GM18519 (cell line): ENCODE measurements around the gene TMEM59L.
"Not testable (repeated sequence)": the region's sequence is repeated elsewhere in the genome, so short reads cannot be mapped to it uniquely, and the experiment has no call there.

ENCODE experiments used
- ATAC-seq: cut with Tn5 transposase; IDR thresholded peaks from one replicate; pipeline ENCODE4 v1.9.1; 2021; ENCODE audit warnings: mild to moderate bottlenecking, moderate library complexity; ENCODE audit not compliant: unreplicated experiment, low FRiP score

TMEM59L gene

DNA sequence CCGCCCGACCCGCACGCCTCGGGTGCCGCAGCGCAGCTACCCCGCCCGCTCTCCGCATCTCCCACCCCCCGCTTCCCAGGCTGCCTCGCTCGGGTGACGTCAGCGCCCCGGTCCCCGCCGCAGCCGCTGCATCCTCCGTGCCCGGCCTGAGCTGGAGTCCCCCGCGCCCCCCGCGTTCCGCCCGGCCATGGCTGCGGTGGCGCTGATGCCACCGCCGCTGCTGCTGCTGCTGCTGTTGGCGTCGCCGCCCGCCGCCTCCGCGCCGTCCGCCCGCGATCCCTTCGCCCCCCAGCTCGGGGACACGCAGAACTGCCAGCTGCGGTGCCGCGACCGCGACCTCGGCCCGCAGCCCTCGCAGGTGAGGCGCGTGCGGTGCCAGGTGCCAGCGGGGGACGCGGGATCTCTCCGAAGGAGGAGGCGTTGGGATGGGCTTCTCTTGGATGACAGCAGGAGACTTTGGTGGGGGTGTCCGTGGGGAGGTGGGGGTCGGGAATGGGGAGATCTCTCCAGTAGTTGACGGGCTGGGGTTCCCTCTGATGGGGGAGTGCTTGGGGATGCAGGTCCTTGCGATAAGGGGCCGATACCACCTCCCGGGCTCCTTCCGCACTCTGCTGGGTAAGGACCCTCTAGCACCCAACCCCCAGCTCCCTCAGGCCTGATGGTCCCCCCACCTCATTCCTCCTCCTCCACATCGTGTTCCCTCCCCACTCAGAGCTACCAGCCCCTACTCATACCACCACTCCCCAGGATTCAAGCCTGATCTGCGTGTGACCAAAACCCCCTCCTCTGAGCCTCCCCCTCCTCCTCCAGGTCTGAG lies at the start of gene TMEM59L:
Gene TMEM59L (plus strand): TSS at position 99 of the 817 bp plus-strand sequence. CDS start 89 bp downstream, at position 188.
- no peak for ATAC-seq

DNA sequence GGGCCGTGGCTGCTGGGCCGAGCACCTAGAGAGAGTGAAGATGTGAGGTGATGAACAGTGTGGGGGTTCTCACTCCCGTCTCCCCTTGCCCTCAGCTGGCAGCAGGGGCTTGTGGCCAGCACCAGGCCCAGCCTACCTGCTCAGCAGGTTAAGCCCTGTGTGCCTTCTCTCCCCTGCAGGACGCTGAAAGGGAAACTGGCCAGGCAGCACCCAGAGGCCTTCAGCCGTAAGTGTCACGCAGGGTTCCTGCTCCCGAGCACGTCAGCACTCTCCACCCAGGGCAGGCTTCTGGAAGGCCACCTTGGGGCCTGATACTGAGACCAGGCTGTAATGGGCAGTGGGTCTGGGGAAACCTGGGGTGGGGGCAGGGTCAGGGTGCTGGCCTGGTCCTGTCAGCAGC lies 45.7 kb upstream of the TMEM59L start:
- ATAC-seq = no peak

DNA sequence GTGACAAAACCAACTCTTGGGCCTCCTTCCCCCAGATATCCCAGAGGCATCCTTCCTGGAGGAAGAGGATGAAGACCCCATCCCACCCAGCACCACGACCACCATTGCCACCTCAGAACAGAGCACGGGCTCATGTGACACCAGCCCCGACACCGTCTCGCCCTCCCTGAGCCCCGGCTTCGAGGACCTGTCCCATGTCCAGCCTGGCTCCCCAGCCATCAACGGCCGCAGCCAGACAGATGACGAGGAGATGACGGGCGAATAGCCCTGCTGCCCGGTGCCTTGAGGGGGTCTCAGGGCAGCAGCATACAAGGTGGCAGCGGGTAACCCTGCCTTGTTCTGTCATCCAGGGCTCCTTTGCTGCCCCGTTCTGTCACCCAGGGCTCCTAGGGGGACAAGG lies 44.3 kb upstream of the TMEM59L start:
- no peak for ATAC-seq

DNA sequence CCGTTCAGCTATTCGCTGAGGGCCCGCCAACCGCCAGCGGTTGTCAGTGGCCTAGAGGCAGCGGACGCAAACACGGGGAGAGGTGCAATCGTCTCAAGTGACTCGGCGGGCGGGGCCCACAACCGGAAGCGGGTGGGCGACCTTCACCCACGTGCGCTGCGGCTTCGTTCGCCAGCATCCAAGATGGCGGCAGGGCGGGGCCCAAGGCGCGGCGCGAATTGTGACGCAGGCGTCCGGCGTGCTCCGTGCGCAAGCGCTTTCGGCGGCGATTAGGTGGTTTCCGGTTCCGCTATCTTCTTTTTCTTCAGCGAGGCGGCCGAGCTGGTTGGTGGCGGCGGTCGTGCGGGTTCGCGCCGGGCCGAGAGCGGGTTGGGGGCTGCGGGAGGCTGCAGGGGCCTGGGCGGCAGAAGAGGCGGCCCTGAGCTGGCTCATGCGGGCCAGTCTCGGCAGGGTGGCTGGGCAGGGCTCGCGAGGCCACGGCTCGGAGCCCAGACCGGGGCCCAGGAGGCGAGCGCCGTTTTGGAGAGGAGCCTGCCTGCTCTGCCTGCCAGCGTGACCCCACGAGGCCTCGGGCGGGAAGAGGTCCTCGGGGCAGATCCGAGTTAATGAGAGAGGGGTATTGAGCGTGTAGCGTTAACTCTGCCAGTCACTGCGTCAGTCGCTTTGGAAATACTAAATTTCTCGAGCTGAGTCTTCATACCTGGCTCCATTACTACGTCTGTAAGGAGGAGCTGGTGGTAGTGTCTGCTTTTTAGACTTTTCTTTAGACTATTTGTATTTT lies 40.9 kb upstream of the TMEM59L start, which contains the start of gene UBA52:
Gene UBA52 (plus strand): TSS at position 294 of the 781 bp plus-strand sequence. CDS start 1,444 bp downstream, outside the sequence.
- peak; percentile 81 for ATAC-seq

DNA sequence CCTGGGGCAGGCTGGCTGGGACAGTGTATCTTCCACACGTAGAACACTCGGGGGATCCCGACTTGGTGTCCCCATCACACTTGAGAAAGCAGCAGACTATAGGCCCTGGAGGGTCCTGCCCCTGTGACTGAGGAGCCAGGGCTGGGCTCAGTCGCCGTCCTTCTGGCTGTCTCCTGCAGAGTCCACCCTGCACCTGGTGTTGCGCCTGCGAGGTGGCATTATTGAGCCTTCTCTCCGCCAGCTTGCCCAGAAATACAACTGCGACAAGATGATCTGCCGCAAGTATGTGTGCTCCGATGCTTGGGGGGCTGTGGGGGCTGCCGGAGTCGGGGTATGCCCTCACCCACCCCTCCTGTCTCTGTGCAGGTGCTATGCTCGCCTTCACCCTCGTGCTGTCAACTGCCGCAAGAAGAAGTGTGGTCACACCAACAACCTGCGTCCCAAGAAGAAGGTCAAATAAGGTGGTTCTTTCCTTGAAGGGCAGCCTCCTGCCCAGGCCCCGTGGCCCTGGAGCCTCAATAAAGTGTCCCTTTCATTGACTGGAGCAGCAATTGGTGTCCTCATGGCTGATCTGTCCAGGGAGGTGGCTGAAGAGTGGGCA lies 37.9 kb upstream of the TMEM59L start:
- ATAC-seq = no peak

DNA sequence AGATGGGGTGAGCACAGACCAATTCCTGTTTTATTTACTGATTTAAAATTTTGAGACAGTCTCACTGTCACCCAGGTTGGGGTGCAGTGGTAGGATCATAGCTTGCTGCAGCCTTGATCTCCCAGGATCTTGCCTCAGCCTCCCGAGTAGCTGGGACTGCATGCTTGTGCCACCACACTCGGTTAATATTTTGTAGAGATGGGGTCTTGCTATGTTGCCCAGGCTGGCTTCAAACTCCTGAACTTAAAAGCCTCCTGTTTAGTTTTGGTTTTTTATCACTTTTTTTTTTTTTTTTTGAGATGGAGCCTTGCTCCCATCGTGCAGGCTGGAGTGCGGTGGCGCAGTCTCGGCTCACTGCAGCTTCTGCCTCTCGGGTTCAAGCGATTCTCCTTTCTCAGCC lies 36.3 kb upstream of the TMEM59L start:
- ATAC-seq = no peak

DNA sequence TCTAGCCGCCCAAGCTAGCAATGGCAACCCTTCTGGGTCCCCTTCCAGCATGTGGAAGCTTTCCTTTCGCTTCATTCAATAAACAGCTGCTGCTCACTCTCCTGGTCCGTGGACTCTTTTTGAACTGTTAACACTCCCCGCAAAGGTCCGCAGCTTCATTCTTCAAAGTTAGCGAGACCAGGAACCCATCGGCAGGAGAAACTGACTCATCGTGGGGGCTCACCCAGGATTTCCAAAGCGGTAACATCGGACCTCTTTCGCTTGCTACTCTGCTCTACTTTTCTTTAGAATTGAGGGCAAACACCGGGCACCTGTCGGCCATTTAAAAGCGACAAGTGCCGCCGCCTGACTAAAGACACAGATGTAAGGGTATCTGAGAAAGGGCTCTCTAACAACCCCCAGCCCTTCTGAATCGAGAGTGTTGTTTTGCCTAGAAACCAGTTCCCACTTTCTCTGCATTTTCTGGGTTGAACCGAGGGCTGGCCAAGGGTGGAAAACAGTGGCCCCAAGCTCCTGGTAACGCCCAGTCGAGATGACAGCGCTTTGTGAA lies 35.2 kb upstream of the TMEM59L start:
- no peak for ATAC-seq

DNA sequence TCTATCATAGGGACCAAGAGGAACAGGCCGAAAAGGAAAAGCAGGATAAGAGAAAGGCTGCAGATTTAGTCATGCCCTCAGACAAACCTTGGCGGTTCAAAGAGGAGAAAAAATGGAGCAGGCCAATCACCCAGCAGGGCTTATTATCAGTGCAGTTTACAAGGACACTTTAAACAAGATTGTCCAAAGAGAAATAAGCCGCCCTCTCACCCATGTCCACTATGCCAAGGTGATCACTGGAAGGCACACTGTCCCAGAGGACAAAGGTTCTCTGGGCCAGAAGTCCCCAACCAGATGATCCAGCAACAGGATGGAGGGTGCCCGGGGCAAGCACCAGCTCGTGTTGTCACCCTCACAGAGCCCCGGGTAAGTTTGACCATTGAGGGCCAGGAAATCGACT lies 32.4 kb upstream of the TMEM59L start:
- no peak for ATAC-seq

DNA sequence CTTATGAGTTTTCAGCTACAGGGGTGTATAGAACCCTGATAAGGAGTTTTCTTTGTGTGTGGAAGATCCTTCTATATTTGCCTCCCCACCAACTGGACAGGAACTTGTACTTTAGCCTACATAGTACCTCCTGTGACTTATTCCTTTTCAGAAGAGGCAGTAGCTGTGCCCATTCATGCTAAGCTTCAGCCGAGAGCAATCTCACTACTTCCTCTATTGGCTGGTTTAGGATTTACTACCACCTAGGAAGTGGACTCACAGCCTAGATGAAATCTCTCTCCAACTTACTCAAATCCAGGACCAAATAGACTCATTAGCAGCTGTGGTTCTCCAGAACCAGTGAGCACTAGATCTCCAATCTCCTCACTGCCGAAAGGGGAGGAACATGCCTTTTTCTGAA lies 26.4 kb upstream of the TMEM59L start:
- no peak for ATAC-seq

DNA sequence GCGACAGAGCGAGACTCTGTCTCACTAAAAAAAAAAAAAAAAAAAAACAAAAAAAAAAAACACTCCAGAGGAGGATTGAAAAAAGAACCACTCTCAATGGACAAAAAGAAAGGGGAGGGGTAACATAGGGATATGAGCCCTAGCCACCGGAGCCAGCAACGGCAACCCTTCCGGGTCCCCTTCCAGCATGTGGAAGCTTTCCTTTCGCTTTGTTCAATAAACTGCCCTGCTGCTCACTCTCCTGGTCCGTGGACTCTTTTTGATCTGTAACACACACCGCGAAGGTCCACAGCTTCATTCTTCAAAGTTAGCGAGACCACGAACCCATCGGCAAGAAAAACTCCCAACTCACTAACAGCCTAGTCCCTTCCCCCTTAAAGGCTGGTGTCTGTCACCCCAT lies 25.1 kb upstream of the TMEM59L start:
- ATAC-seq = no peak

DNA sequence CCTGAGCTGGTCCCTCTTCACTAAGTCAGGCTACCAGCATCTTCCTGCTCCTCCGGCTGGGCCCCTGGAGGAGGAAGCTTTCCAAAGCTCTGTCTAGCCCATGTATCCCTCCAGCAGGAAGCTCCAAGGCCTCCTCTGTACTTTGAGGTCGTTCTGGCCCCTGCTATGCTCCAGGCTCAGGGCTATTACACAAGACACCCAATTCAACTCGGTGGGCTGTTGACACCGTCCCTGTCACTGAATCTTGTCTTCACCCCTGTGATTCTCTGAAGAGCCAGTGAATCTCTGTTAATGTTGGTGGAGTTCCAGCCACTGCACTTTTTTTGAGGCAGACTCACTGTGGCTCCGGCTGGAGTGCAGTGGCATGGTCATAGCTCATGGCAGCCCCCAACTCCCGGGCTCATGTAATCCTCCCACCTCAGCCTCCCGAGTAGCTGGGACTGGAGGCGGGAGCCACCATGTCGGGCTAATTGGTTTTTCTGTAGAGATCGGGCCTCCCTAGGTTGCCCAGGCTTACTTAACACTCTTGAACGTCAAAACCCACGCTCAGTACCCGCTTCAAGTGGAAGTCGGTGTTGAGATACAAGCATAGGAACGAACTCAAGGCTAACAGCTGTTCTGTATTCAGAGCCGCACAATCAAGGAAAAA lies 24.6 kb upstream of the TMEM59L start:
- no peak for ATAC-seq

DNA sequence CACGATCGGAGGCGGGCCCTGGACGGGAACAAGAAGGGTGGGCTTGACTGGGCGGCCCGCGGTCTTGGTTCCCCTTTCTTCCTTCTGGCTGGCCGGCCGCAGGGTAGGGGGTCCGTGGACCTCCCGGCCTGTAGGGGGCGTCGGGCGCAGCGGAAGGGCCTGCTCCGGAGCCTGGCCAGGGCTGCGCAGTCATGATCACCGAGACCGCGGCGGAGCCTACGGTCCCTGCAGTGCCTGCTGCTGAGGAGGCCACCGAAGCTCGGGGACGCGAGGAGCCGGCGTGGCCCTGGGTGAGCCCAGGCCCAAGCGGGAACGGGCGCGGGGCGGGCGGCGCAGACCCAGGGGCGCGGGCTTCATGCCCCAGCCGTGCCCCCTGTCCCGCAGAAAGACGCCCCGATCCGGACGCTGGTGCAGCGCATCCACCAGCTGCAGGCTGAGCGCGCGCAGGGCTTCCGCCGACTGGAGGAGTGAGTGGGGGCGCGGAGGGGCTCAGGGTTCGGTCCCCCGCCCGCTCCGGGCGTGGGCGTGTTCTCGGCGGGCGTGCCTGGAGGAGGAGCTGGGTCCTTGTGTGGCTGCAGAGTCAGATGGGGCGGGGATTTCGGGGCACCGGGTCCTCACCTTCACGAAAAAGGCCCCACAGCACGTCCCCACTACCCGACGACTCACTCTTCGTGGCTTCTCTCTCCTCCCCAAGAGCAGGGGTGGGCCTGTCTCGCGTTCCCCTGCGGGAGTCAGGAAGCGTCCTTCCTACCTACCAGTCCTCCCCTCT lies 23.9 kb upstream of the TMEM59L start, which contains the start of gene REX1BD:
Gene REX1BD (plus strand): TSS at position 188 of the 769 bp plus-strand sequence. CDS start 4 bp downstream, at position 192.
- ATAC-seq = peak; percentile 72

DNA sequence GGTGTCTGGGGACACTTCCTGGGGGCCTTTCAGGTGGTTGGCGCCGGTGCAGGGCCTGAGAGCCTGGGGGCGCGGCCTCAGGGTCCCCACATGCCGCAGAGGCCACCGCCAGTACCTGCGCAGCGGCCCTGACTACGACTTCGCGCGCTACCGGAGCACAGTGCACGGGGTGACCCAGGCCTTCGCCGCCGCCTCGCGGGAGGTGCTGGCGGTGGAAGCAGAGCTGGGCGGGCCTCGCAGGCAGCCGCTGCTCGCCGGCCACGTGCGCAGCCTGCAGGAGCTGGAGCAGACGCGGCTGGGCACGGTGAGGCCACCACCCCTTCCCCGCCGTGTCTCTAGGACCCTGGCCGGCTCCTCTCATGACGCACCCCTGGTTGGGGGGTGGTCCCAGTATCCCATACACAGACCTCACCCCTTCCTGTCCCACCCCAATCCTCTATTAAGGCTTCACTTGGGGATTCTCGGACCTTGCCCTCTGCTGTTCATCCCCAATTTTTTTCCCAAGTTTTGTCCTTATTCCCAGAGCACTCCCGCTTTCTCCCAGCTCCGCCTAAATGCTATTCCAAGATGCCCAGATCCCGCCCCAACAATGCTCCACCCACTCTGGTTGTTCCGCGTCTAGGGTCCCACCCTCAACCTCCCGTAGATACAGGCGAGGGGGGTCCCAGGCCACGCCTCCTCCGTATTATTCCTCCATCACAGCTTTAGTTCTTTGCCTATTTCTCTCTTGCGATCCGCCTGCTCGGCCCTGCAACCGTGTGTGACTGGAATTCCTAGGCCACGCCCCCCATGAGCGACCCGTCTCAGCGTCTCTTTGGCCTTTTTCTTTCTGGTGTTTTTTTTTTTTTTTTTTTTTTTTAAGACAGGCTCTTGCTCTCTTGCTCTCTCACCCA lies 23.0 kb upstream of the TMEM59L start:
- ATAC-seq = peak; percentile 20

DNA sequence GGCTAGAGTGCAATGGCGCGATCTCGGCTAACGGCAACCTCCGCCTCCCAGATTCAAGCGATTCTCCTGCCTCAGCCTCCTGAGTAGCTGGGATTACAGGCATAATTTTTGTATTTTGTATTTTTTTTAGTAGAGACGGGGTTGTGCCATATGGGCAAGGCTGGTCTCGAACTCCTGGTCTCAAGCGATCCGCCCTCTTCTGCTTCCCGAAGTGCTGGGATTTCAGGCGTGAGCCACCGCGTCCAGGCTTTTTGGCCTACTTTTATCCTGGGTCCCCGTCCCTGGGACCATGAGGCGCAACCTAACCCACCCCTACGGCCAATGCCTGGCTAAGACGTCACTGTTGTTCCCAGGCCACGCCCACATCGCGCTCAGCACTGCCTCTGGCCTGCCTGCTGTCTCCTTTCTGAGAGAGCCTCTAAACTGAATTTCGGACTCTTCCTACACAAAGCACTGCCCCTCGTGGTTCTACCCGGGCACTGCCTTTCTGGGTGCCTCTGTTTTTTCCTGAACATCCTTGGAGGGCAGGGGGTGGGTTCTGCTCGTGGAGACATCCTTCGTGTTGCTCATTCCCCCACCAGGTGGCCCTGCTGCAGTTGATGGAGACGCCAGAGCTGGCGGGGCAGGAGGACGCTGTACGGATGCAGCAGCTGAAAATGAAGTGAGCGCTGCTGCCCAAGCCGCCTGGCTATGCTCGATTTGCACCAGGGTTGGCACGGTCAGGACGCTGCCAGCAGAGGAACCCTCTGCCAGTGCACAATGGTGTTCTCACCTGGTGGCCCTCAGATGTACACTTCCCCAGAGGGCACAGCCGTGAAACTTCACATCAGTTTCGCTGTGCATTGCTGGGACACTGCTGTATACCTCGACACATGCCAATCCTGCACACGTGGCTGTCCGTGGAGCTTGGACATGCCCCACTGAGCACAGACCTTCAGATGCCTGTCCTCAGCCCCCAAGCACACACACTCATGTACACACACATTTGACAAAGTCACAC lies 22.1 kb upstream of the TMEM59L start:
- ATAC-seq = no peak

DNA sequence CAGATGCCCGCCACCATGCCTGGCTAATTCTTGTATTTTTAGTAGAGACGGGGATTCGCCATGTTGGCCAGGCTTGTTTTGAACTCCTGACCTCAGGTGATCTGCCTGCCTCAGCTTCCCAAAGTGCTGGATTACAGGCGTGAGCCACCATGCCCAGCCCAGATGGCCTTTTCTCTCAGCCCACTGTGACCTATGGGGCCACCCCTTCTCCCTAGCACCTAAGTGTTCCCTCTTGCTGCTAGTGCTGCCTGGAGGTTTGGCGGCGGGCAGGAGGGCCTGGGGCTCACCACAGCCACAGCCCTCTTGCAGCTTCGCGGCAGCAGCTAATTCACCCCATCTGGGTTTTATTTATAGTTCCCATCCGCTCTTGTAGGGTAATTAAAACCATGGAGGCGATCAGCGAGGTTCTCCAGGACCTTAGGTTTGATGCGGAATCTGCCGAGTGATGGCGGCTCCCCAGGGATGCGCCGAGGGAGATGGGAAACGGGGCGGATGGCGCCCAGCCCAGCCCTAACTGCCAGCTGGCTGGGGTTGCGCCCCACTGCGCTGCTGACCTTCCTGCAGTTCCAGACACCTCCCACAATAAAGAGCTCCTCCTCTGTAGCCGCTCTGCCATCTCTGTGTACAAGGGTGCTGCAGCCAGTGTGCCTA lies 20.8 kb upstream of the TMEM59L start:
- ATAC-seq = no peak

DNA sequence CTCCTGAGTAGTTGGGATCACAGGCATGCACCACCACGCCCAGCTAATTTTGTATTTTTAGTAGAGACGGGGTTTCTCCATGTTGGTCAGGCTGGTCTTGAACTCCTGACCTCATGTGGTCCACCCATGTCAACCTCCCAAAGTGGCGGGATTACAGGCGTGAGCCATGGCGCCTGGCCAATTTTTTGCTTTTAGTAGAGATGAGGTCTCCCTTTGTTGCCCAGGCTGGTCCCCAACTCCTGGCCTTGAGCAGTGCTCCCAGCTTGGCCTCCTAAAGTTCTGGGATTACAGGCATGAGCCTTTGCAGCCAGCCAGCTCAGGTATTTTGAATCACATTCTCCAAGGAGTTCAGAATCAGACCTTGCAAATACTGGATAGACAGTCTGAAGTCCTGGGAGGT lies 19.9 kb upstream of the TMEM59L start:
- not testable (repeated sequence) for ATAC-seq
